Measurements from ENCODE around the gene TBC1D14. TPM values are rescaled to one million over a fixed set of nuclear protein-coding genes. Genes with fewer than 3 reads are reported as not detected.

The TBC1D14 gene
- total and polyA plus RNA-seq, 9 of the 15 experiments (the other 6 are each of a cell fraction or from before 2014, with no cell fraction given) = 2.1 to 59.6 (median 44.8) TPM

- TF ChIP-seq MTA3 (IDR thresholded peaks at IDR 0.05; ENCODE audit: borderline replicate concordance) (peak; percentile 66; the same call in 1 of the 2 replicates), ZFP1 (CRISPR knock-in tag; IDR thresholded peaks at IDR 0.05) (no peak), ZNF282 (CRISPR knock-in tag; IDR thresholded peaks at IDR 0.05) (peak; percentile 65; the same call in 1 of the 2 replicates), CGGBP1 (CRISPR knock-in tag; IDR thresholded peaks at IDR 0.05) (0 out of 2 replicates have a peak, but pooled peaks have one; percentile 51), ELK1 (CRISPR knock-in tag; IDR thresholded peaks at IDR 0.05) (no peak), NKRF (IDR thresholded peaks at IDR 0.05; ENCODE audit: borderline replicate concordance) (peak; percentile 49; the same call in 1 of the 2 replicates), ZNF184 (CRISPR knock-in tag; IDR thresholded peaks at IDR 0.05) (no peak), IFI16 (CRISPR knock-in tag; IDR thresholded peaks at IDR 0.05) (no peak), ZNF23 (CRISPR knock-in tag; IDR thresholded peaks at IDR 0.05) (no peak), POLR2AphosphoS5 (IDR thresholded peaks at IDR 0.05; ENCODE audit: control insufficient read depth, insufficient read depth, low read depth, low read length) (peak; percentile 55; the same call in 1 of the 2 replicates), GATA2 (CRISPR knock-in tag; IDR thresholded peaks at IDR 0.05) (no peak), ZNF780A (CRISPR knock-in tag; IDR thresholded peaks at IDR 0.05) (no peak), ZNF407 (IDR thresholded peaks at IDR 0.05; ENCODE audit: low read depth) (peak; percentile 83), ZNF324 (CRISPR knock-in tag; IDR thresholded peaks at IDR 0.05) (no peak), TAF7 (tag; IDR thresholded peaks at IDR 0.05) (0 out of 2 replicates have a peak, but pooled peaks have one; percentile 9), SREBF1 (IDR thresholded peaks at IDR 0.05; ENCODE audit: borderline replicate concordance, low read depth, low read length) (no peak)
Measured at GRCh38 chr4:7067452-7068278, 158.0 kb downstream of the TBC1D14 start, which contains the start of gene GRPEL1 (continued).

Data from K562 (cell line).